OCI-LY1 (cell line): ENCODE measurements around the gene MYO15A.

ENCODE experiments used
- H2AFZ ChIP-seq: fragments of 200-600 bp; sonication (generic), shearing (Covaris generic); 2 replicates; pipeline ENCODE4 v1.6.0; 2014; ENCODE audit warnings: antibody characterized with exemption, mild to moderate bottlenecking, low read length
- H3F3A ChIP-seq: fragments of 200-600 bp; sonication (generic), shearing (Covaris generic); 2 replicates; pipeline ENCODE4 v1.6.0; 2014; ENCODE audit warnings: mild to moderate bottlenecking, antibody characterized with exemption, low read length, moderate library complexity; ENCODE audit not compliant: insufficient read depth
- H3K27ac ChIP-seq: fragments of 200-600 bp; sonication (generic); 2 replicates; pipeline ENCODE4 v1.5.1; 2014; ENCODE audit warnings: low read length, mixed run types, mild to moderate bottlenecking, low read depth; ENCODE audit not compliant: poor library complexity, severe bottlenecking
- H3K27me3 ChIP-seq: fragments of 200-600 bp; sonication (generic); 2 replicates; pipeline ENCODE4 v1.6.0; 2014; ENCODE audit warnings: antibody characterized with exemption, mild to moderate bottlenecking, low read length, moderate library complexity; ENCODE audit not compliant: insufficient read depth
- H3K36me3 ChIP-seq: fragments of 200-600 bp; sonication (generic); 2 replicates; pipeline ENCODE4 v1.6.1; 2014; ENCODE audit warnings: mild to moderate bottlenecking, antibody characterized with exemption, low read length, moderate library complexity, mixed read lengths; ENCODE audit not compliant: insufficient read depth
- H3K4me1 ChIP-seq: fragments of 200-600 bp; sonication (generic); 2 replicates; pipeline ENCODE4 v1.5.1; 2014; ENCODE audit warnings: mild to moderate bottlenecking, low read length, moderate library complexity; ENCODE audit not compliant: insufficient read depth, severe bottlenecking
- H3K4me2 ChIP-seq: fragments of 200-600 bp; sonication (generic), shearing (Covaris generic); 2 replicates; pipeline ENCODE4 v1.6.1; 2014; ENCODE audit warnings: low read length
- H3K4me3 ChIP-seq: fragments of 200-600 bp; sonication (generic); 2 replicates; pipeline ENCODE4 v1.5.1; 2014; ENCODE audit warnings: low read length, low read depth, mild to moderate bottlenecking, mixed read lengths; ENCODE audit not compliant: poor library complexity, severe bottlenecking
- H3K79me2 ChIP-seq: fragments of 200-600 bp; shearing (Covaris generic); 2 replicates; pipeline ENCODE4 v1.6.1; 2016; ENCODE audit warnings: mixed run types, low read length, mixed read lengths; ENCODE audit not compliant: insufficient read depth
- H3K9ac ChIP-seq: fragments of 200-600 bp; sonication (generic), shearing (Covaris generic); 2 replicates; pipeline ENCODE4 v1.6.1; 2014; ENCODE audit warnings: mild to moderate bottlenecking, low read length, mixed read lengths
- H3K9me2 ChIP-seq: fragments of 200-600 bp; sonication (generic), shearing (Covaris generic); 2 replicates; pipeline ENCODE4 v1.6.1; 2014; ENCODE audit warnings: low read depth, mild to moderate bottlenecking, low read length, mixed read lengths
- H3K9me3 ChIP-seq: fragments of 200-600 bp; shearing (Covaris generic); 2 replicates; pipeline ENCODE4 v1.6.1; 2014; ENCODE audit warnings: low read length, mixed read lengths
- H4K20me1 ChIP-seq: fragments of 200-600 bp; sonication (generic), shearing (Covaris generic); 2 replicates; pipeline ENCODE4 v1.6.0; 2016; ENCODE audit warnings: mild to moderate bottlenecking, low read length; ENCODE audit not compliant: insufficient read depth
- CTCF ChIP-seq: fragments of 200-600 bp; sonication (generic), shearing (Covaris generic); IDR thresholded peaks from 2 replicates; pipeline ENCODE4 v1.5.1; 2017; ENCODE audit warnings: mild to moderate bottlenecking, antibody characterized with exemption, low read length, moderate library complexity, mixed read lengths
- EZH2 ChIP-seq: fragments of 200-600 bp; sonication (generic), shearing (Covaris generic); IDR thresholded peaks from 2 replicates; pipeline ENCODE4 v1.8.0; 2017; ENCODE audit warnings: borderline replicate concordance, mixed run types, mild to moderate bottlenecking, antibody characterized with exemption, low read length, moderate library complexity, mixed read lengths

Gene MYO15A

DNA sequence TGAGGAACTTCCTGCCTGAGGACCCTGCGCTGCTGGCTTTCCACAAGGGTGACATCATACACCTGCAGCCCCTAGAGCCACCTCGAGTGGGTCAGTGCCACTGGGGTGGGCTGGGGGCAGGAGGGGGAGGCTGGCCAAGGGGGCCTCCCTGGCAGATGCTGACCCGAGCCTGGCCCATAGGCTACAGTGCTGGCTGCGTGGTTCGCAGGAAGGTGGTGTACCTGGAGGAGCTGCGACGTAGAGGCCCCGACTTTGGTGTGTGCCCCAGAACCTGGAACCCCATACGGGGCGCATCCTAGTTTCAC, 48.4 kb downstream of the MYO15A start:
- H4K20me1 ChIP-seq: no peaks in the 10 kb centered on the region
- H3K27me3 ChIP-seq: no peaks in the 10 kb centered on the region
- H3K9me2 ChIP-seq: no peaks in the 10 kb centered on the region
- no peaks in the 10 kb centered on the region for H3K79me2 ChIP-seq
- H3K9me3 ChIP-seq: no peaks in the 10 kb centered on the region
- H3K4me1 ChIP-seq: peaks cover 29% of the 10 kb centered on the region
- no peak overlapping the region for H3K27ac ChIP-seq
- H3K4me2 ChIP-seq: no peak overlapping the region
- no peak overlapping the region for H2AFZ ChIP-seq
- H3K9ac ChIP-seq: no peak overlapping the region
- TF ChIP-seq CTCF (no peak), EZH2 (no peak)
- no peak overlapping the region for H3K4me3 ChIP-seq
- H3K36me3 ChIP-seq: no peaks in the 10 kb centered on the region
- no peaks in the 10 kb centered on the region for H3F3A ChIP-seq

DNA sequence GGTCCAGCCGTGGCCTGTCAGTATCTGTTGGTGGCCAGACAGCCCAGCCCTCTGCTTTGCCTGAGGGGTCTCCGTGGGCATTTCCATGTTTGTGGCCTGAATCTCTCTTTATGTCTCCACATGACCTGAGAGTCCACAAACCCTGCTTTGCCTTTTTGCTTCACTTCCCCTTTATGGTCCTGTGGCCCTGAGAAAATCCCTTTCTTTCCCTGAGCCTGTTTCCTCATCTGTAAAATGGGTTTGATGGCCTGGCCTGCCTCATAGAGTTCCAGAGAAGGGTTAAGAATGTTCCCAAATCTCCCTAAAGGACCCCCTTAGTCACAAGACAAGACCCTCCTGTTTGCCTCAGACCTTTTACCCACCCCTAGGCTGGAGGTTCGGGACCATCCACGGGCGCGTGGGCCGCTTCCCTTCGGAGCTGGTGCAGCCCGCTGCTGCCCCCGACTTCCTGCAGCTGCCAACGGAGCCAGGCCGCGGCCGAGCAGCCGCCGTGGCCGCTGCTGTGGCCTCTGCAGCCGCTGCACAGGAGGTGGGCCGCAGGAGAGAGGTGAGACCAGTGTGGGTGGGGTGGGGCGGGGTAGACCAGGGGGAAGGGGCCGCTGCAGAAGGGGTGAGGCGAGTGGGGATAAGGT, 48.9 kb downstream of the MYO15A start:
- Histone ChIP-seq H3K27me3 (no peaks in the 10 kb centered on the region), H3K9me3 (no peaks in the 10 kb centered on the region), H3K79me2 (no peaks in the 10 kb centered on the region), H3K4me2 (peak overlapping the region; percentile 82), H3K36me3 (no peaks in the 10 kb centered on the region), H3K9ac (no peak overlapping the region), H2AFZ (no peak overlapping the region), H3K4me1 (peaks cover 29% of the 10 kb centered on the region), H3F3A (no peaks in the 10 kb centered on the region), H3K4me3 (peak overlapping the region; percentile 58), H3K27ac (no peak overlapping the region), H4K20me1 (no peaks in the 10 kb centered on the region), H3K9me2 (no peaks in the 10 kb centered on the region)
- TF ChIP-seq CTCF (no peak), EZH2 (no peak)

DNA sequence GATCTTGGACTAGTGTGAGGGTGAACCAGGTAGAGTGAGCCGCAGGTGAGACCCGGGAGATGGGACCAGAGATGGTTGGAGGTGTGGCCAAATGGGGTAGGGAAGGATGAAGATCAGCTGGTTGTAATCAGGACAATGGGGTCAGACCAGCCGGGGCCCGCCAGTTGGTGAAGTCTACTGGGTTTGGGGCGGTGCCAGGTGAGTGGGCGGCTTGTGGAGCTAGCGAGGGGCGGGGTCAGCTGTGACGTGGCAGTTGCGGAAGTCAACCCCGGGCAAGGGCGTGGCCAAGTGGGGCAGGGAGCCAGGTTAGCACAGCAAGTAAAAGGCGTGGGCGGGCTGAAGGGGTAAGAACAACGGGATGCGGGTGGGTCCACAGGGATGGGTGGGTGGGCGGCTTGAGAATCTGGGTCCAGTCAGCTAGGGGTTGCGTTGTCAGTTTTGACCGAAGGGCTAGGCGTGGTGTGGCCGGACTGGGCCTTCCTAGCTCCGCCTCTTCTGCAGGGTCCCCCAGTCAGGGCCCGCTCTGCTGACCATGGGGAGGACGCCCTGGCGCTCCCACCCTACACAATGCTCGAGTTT, 49.6 kb downstream of the MYO15A start:
- H2AFZ ChIP-seq: no peak overlapping the region
- no peaks in the 10 kb centered on the region for H3F3A ChIP-seq
- no peak overlapping the region for H3K27ac ChIP-seq
- peak overlapping the region; percentile 82 for H3K4me2 ChIP-seq
- H3K9me3 ChIP-seq: no peaks in the 10 kb centered on the region
- peak overlapping the region; percentile 58 for H3K4me3 ChIP-seq
- no peaks in the 10 kb centered on the region for H3K27me3 ChIP-seq
- no peaks in the 10 kb centered on the region for H3K36me3 ChIP-seq
- peaks cover 25% of the 10 kb centered on the region for H3K4me1 ChIP-seq
- no peaks in the 10 kb centered on the region for H3K9me2 ChIP-seq
- no peaks in the 10 kb centered on the region for H3K79me2 ChIP-seq
- H4K20me1 ChIP-seq: no peaks in the 10 kb centered on the region
- TF ChIP-seq CTCF (no peak), EZH2 (no peak)
- peak overlapping the region; percentile 41; the same call in 1 of the 2 replicates for H3K9ac ChIP-seq
